Measurements from ENCODE around the gene PTPRE.

The PTPRE gene

DNA sequence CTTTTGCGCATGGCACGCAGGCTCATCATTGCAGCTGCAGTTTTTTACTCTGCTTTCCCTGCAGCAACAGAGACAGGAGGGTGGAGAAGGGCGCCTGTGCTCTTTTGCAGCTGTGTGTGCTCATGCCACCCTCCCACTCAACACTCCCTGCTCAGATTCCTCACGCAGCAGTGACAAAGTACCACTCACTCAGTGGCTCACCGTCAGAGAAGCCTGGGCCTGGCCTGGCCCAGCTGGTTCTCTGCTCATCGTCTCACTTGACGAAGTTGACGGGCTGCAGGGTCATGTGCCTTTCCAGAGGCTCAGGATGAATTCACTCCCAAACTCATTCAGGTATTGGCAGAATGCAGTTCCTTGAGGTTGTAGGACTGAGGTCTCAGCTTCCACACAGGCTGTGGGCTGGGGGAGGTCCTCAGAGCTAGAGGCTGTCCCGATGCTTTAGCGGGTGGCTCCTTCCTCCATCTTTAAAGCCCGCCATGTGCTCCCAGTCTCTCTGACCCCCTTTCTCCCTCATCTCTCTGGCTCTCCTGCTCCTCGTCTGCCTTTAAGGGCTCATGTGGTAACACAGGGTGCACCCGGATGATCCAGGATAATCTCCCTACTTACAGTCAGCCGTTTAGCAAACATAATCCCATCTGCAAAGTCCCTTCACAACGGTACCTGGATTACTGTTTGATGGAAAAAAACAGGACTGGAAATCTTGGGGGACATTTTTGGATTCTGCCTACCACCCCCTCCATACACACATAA is 25.8 kb downstream of the PTPRE start:
- DNase-seq = no peak

GRCh38 chr10:127933271-127933670 is 26.4 kb downstream of the PTPRE start:
- no peak for DNase-seq

DNA sequence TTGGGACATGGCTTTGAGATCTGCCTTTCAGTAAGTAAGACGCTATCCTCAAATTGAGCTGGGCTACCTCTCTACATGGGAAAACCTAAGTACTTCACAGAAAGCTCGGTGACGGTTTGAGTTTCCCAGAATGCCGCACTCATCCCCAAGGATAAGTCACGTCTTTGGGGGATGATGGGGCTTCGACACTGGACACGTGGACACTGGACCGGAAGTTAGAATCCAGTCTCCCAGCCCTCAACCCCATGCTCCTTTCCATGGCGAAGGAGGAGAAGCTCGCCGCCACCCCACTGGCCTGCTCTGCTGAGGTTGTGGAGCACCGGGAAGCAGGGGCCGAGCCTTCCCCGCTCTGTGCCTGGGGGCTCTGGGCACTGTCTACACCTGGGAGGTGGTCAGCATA is 27.5 kb downstream of the PTPRE start:
- DNase-seq = no peak

DNA sequence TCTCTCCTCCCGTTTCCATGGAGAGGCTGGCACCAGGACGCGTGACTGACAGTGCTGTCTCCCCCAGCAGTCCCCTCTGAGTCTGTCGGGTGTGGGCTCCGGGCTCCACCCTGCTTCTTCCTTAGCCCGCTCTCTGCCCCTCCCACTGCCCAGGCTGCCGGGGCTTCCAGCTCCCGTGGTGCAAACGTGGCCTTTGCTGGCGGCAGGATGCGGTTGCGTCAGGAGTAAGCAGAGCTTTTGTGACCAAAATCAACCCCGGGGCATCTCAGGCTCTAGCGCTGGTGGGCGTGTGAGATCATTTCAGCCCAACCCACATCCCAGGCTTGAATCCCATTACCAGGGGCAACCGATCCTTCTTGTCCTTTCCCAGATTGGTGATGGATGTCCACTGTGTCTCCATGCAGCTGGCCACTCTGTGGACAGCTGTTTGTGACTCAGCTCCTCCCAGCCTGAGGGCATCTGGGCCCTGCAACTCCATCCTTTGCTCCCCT is 28.2 kb downstream of the PTPRE start:
- DNase-seq = no peak

DNA sequence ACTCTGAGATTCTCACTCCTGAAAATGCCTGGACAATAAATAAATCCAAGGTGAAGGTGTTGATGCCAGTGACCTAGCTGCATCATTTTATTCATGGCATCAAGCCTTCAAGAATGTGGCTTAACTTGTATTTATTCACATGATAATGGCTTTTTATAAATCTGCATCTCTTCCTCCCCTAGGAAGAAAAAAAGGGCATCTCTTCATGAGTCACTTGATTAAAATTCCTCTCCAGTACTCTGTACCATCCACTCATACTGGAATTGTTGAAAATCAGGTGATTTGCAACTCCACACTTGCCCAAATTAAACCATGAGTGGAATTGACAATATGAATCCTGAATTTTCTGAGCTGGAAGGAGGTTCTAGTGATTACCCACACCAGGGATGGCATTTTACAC is 30.2 kb downstream of the PTPRE start:
- no peak for DNase-seq

GRCh38 chr10:127937915-127938463 is 31.1 kb downstream of the PTPRE start:
- no peak for DNase-seq

DNA sequence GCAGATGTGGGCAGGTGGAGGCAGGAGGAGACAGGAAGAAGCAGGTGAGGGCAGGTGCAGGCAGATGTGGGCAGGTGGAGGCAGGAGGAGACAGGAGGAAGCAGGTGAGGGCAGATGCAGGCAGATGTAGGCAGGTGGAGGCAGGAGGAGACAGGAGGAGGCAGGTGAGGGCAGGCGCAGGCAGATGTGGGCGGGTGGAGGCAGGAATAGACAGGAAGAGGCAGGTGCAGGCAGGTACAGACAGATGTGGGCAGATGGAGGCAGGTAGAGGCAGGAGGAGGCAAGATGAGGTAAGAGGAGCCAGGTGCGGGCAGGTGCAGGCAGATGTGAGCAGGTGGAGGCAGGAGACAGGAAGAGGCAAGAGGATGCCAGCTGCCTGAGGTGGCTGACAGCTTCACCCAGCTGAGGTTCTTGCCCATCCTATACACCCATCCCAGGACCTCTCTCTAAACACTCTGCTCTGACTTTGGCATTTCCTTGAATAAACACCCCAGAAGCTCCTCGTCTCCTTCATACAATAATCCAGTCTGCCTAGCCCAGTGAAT is 33.0 kb downstream of the PTPRE start:
- no peak for DNase-seq

DNA sequence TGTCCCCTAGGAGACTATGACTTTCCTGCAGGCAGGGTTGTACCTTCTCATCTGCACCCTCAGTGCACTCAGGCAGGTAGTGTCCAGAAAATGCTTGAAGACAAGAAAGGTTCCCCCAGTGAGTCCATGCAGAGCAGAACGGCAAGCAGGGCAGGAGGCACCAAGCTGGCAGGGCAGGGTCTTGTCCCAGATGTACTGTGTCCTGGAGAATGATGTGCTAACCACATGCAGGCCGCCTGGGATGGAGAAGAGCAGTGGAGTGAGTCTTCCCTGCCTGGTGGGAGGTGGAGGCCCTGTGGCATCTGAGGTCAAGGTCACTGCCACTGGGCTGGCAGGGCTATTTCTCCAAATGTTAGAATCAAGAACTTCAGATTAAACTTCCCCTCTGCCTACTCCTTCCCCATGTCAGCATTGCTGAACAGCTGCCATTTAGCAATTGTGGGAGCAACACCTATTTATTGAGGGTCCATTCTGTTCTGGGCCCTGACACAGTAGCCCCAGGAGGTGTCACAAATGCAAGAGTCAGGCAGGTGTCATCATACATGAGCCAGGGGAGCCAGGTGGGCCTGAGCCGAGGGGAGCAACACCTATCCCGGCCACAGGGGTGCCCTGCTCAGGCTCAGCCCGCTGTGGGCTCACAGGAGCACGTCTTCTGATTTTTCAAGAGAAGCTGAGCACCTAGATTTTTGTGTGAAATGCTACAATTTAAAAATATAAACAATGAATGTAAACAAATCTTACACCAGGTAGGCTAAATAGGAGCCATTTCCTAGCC is 34.1 kb downstream of the PTPRE start:
- no peak for DNase-seq

DNA sequence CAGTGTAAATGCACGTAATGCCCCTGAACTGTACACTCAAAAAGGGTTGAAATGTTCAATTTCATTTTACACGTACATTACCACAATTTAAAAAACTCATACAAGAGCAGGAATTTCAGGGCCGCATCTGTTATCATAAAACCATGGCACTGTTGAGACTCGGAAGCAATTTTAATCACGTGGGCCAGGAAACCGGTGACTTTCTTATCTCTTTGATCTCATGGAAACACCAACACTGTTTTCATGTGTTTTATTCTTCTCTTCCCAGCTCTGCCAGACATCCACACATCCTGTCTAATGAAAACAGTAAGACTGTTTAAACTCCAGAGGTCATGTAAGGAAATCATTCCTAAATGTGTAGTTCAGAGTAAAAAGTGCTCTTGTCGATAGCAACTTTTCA is 35.9 kb downstream of the PTPRE start:
- no peak for DNase-seq

- DNase-seq = no peak
These were observed 36.5 kb downstream of the PTPRE start for GRCh38 chr10:127943336-127943910.

- no peak for DNase-seq
These were observed 37.4 kb downstream of the PTPRE start for GRCh38 chr10:127944256-127944655.

- no peak for DNase-seq
These were observed 38.4 kb downstream of the PTPRE start for GRCh38 chr10:127945341-127945758.

GRCh38 chr10:127945948-127946711 is 39.2 kb downstream of the PTPRE start:
- no peak for DNase-seq

DNA sequence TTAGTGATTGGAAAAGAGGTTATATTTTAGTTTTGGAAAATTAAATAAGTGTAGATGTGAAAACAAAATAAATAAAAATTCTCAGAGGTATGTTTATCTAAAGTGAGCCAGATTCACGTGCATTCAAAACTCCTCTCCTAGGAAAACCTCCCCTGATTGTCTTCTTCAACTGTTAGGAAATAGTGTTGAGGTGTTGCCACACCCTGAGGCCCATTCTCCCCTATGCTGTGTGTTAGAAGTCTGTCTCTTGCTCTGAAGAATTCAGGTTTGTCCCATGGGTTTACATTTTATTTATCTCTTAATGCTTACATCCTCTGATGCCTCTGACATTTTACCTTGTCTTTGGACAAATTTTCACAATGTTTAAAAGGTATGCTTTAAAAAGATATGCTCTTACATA is 40.3 kb downstream of the PTPRE start:
- no peak for DNase-seq

DNA sequence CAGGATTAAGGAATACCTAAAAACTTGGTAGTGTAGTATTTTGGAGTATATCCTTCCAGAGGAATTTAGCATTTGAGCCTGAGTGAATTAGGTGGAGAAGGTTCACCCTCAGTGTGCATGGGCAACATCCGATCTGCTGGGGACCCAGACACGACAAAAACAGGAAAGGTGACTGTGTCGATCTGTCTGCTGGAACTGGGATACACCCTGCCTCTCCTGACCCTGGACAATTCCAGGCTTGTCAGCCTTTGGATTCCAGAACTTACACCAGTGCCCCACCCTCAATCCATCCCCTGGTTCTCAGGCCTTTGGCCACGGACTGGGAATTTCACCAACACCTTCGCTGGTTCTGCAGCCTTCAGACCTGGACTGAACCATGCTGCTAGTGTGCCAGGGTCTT is 41.9 kb downstream of the PTPRE start:
- DNase-seq = no peak

GRCh38 chr10:127949831-127950230 is 42.9 kb downstream of the PTPRE start:
- DNase-seq = no peak

DNA sequence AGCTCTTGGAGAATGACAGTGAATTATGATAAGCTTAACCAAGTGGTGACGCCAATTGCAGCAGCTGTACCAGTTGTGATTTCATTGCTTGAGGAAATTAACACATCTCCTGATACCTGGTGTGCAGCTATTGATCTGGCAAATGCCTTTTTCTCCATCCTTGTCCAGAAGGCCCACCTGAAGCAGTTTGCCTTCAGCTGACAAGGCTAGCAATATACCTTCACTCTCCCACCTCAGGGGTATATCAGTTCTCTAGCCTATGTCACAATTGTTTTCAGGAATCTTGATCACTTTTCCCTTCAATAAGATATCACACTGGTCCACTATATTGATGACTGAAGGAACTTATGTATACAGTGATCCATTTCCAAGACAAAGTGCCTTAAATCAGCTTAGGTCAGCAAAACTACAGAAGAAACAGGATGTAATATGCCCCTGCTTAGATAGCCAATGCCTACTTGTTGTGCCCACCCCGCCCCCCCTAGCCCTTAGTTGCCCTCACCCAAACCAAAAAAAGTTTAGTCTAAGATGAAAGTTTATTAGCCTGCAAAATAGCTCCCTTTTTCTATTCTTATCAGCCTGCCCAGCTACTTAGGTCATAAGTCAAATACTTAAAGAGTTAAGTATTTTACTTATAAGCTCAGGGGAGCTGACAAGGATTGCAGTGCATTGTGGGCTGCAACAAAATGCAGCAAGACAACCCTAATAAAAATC is 45.1 kb downstream of the PTPRE start:
- no peak for DNase-seq

GRCh38 chr10:127952575-127952869 is 45.6 kb downstream of the PTPRE start:
- DNase-seq = no peak

GRCh38 chr10:127952918-127953317 is 46.0 kb downstream of the PTPRE start:
- no peak for DNase-seq

DNA sequence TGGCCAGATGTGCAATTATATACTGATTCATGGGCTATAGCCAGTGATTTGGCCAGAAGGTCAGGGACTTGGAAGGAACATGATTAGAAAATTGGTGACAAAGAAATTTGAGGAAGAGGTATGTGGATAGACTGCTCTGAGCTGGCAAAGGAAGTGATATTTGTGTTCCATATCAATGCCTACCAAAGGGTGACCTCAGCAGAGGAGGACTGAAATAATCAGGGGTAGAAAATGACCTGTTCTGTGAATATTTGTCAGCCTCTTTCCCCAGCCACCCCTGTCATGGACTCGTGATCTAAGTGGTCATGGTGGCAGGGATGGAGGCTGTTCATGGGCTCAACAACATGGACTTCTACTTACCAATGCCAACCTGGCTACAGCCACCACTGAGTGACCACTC is 47.0 kb downstream of the PTPRE start:
- no peak for DNase-seq

DNA sequence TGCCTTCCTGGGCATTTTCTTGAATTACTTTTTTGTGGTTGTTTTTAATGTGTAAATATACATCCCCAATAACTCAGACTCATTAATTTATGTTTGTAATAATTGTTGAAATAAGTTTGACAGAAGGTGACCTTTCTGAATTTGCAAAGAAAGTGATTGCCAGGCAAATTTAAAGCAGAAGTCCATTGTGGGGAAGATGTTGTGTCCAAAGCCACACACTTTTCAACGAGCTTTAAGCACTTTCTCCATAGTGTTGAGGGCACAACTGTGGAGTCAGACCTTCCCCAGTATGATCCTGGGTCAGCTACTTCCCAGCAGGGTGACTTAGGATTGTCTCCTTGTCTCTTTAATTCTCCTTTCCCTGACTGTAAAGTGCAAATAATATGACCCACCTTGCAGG is 52.5 kb downstream of the PTPRE start:
- DNase-seq = no peak

DNA sequence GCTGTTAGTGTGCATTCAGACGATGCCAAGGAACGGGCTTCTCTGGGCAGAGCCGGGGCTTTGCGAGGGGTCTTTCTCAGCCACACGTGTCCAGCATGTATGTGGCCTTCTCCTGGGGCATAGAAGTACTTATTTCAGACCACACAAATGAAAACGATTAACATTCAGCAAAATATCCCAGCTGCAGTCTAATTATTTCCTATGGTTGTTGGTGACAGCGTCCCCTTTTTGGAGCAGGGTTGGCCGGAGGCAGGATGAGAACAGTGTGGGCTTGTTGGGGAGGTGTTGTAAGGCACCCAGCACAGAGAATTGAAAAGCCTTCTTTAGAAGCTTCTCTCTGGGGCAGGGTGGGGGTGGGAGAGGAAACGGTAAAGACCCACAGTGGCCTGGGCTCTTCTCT is 54.2 kb downstream of the PTPRE start:
- no peak for DNase-seq

Measured in NCI-H69 (cell line).